Transverse colon (tissue), 4 donors: ENCODE measurements around the gene MEIS2. TPM values are rescaled to one million over a fixed set of nuclear protein-coding genes. Genes with fewer than 3 reads are reported as not detected.

Experiments
- DNase-seq: peaks from one replicate; pipeline ENCODE4 v3.0.0-alpha.2; 2019
- H3K27ac ChIP-seq, 4 donors: fragments of 200-600 bp; sonication (generic); 2 replicates each; pipeline ENCODE4 v1.5.1; 2016 to 2018; ENCODE audit warnings: inconsistent platforms in 4 of 4
- H3K27me3 ChIP-seq: fragments of 200-600 bp; sonication (generic); 2 replicates; pipeline ENCODE4 v1.5.1; 2017; ENCODE audit warnings: inconsistent platforms
- H3K36me3 ChIP-seq, 4 donors: fragments of 200-600 bp; sonication (generic); 2 replicates each; pipeline ENCODE4 v1.5.1; 2017 to 2019; ENCODE audit warnings: inconsistent platforms in 4 of 4
- H3K4me1 ChIP-seq, 4 donors: fragments of 200-600 bp; sonication (generic); 2 replicates each; pipeline ENCODE4 v1.5.1; 2017 to 2020; ENCODE audit warnings: inconsistent platforms in 4 of 4
- H3K4me3 ChIP-seq, 4 donors: fragments of 200-600 bp; sonication (generic); 1 replicate in 1 of 4; 2 replicates in 3 of 4; pipeline versions ENCODE4 v1.5.1 to v1.6.1; 2017 to 2019; ENCODE audit warnings: inconsistent platforms in 4 of 4
- H3K9me3 ChIP-seq, 2 donors: fragments of 200-600 bp; sonication (generic); 2 replicates each; pipeline ENCODE4 v1.5.1; 2017 to 2019; ENCODE audit warnings: inconsistent platforms in 2 of 2
- CTCF ChIP-seq, 5 experiments: fragments of 200-600 bp in 3 of 5; fragments of 450-650 bp in 2 of 5; sonication (generic) in 3 of 5; IDR thresholded peaks; 1 replicate in 2 of 5; 2 replicates in 3 of 5; pipeline ENCODE4 v1.5.1; 2016 to 2017; ENCODE audit warnings: antibody characterized with exemption in 5 of 5, inconsistent platforms in 3 of 5, mild to moderate bottlenecking in 2 of 5, moderate library complexity in 1 of 5
- EP300 ChIP-seq: sonication (generic); formaldehyde crosslinking; IDR thresholded peaks from one replicate; pipeline ENCODE4 v1.6.1; 2017; ENCODE audit warnings: antibody characterized with exemption, low read depth
- POLR2A ChIP-seq: fragments of 450-650 bp; IDR thresholded peaks from one replicate; pipeline ENCODE4 v1.6.1; 2016; ENCODE audit warnings: antibody characterized with exemption, mild to moderate bottlenecking, moderate library complexity
- POLR2AphosphoS5 ChIP-seq, 3 donors: sonication (generic); formaldehyde crosslinking; IDR thresholded peaks; one replicate each; pipeline ENCODE4 v1.6.1; 2016; ENCODE audit warnings: antibody characterized with exemption in 3 of 3
- WGBS, 2 donors: methylation state at CpG; one replicate each; pipeline ENCODE4 v1.1.5; 2018; ENCODE audit warnings: low coverage in 1 of 2; 5-methylcytosine and 5-hydroxymethylcytosine counted together
- in situ Hi-C, 4 donors: fragments of 200-750 bp; cut with MboI; loops; one replicate each; pipeline versions ENCODE4 v1.15.0 to v1.15.1; 2017; ENCODE audit warnings: low sequenced_read_pairs in 3 of 4, low pct_ligation_motif_present in 1 of 4, low pct_unique_long_range_greater_than_20kb in 1 of 4
- intact Hi-C: fragments of 100-400 bp; cut with DNase I; formaldehyde crosslinking; loops from one replicate; pipeline ENCODE4 v1.15.1; 2023; ENCODE audit warnings: low total_unique reads
- total RNA-seq, 4 donors: library from RNA; depleted of rRNA; stranded (reverse); fragments of >200 nt; gene quantifications; one replicate each; pipeline ENCODE4 v1.1.0, GENCODE V29; 2016

The MEIS2 gene
- total RNA-seq, 4 donors from 2014 or later: 16.5 to 43.4 (median 32.7) TPM

- Histone ChIP-seq H3K36me3 (no peaks in the 10 kb centered on the region), H3K9me3 (no peaks in the 10 kb centered on the region), H3K4me3 (no peak overlapping the region), H3K4me1 (peaks cover 0 to 10% (median 2%) of the 10 kb centered on the region in 4 donors), H3K27me3 (peaks cover 36% of the 10 kb centered on the region), H3K27ac (no peak overlapping the region)
- no peak for DNase-seq
- WGBS, 2 donors: 64 to 90% methylated on average over 3 of the region's 3 CpGs
- intact Hi-C loops (no loop called here), in situ Hi-C loops (loop anchor here in 2 of 4 donors (25.0 kb wide), 2 partner anchors 228 to 1603 kb away; no protein-coding TSS in a partner anchor)
- TF ChIP-seq POLR2AphosphoS5 (IDR thresholded peaks at IDR 0.05) (no peak), POLR2A (no peak), EP300 (no peak), CTCF (IDR thresholded peaks at IDR 0.05) (no peak)
These were observed 15.2 kb upstream of the MEIS2 start for GRCh38 chr15:37115538-37115937.

GRCh38 chr15:37112971-37113670 lies 12.8 kb upstream of the MEIS2 start:
- Histone ChIP-seq H3K9me3 (no peaks in the 10 kb centered on the region), H3K4me1 (peaks cover 0 to 15% (median 2%) of the 10 kb centered on the region in 4 donors), H3K4me3 (no peak overlapping the region), H3K27me3 (peaks cover 60% of the 10 kb centered on the region), H3K36me3 (no peaks in the 10 kb centered on the region), H3K27ac (peak overlapping the region; percentile 82 to 98 (median 90))
- TF ChIP-seq POLR2A: no peak
- no peak for TF ChIP-seq CTCF (IDR thresholded peaks at IDR 0.05)
- no peak for TF ChIP-seq POLR2AphosphoS5 (IDR thresholded peaks at IDR 0.05)
- TF ChIP-seq EP300: no peak
- DNase-seq: no peak
- intact Hi-C loops (no loop called here), in situ Hi-C loops (loop anchor here in 2 of 4 donors (25.0 kb wide), 2 partner anchors 226 to 1601 kb away; no protein-coding TSS in a partner anchor)
- 74 to 81% methylated on average over 5 of the region's 5 CpGs for WGBS, 2 donors

- 17 to 25% methylated on average over 3 to 4 of the region's 4 CpGs for WGBS, 2 donors
- no peaks in the 10 kb centered on the region for H3K9me3 ChIP-seq
- H3K36me3 ChIP-seq: no peaks in the 10 kb centered on the region
- in situ Hi-C loops: loop anchor here in 2 of 4 donors (25.0 kb wide), 2 partner anchors 225 to 1600 kb away; no protein-coding TSS in a partner anchor
- intact Hi-C loops: no loop called here
- DNase-seq: no peak
- TF ChIP-seq POLR2A: no peak
- no peak for TF ChIP-seq EP300
- TF ChIP-seq POLR2AphosphoS5 (IDR thresholded peaks at IDR 0.05): peak in 2 of 3 donors; percentile 20 to 23
- no peak for TF ChIP-seq CTCF (IDR thresholded peaks at IDR 0.05)
- H3K27ac ChIP-seq: peak overlapping the region; percentile 82 to 98 (median 90)
- H3K27me3 ChIP-seq: peaks cover 70% of the 10 kb centered on the region
- peaks cover 0 to 15% (median 2%) of the 10 kb centered on the region in 4 donors for H3K4me1 ChIP-seq
- no peak overlapping the region for H3K4me3 ChIP-seq
These were observed 11.8 kb upstream of the MEIS2 start for GRCh38 chr15:37112171-37112570.

- no peaks in the 10 kb centered on the region for H3K36me3 ChIP-seq
- in situ Hi-C loops (loop anchor here in 2 of 4 donors (25.0 kb wide), 2 partner anchors 224 to 1599 kb away; no protein-coding TSS in a partner anchor), intact Hi-C loops (no loop called here)
- peak overlapping the region in 1 of 4 donors; percentile 36 for H3K4me3 ChIP-seq
- H3K9me3 ChIP-seq: no peaks in the 10 kb centered on the region
- peak overlapping the region; percentile 82 to 98 (median 90) for H3K27ac ChIP-seq
- H3K27me3 ChIP-seq: peaks cover 78% of the 10 kb centered on the region
- DNase-seq: no peak
- peaks cover 0 to 15% (median 2%) of the 10 kb centered on the region in 4 donors for H3K4me1 ChIP-seq
- no peak for TF ChIP-seq POLR2A
- TF ChIP-seq CTCF (IDR thresholded peaks at IDR 0.05): no peak
- no peak for TF ChIP-seq EP300
- TF ChIP-seq POLR2AphosphoS5 (IDR thresholded peaks at IDR 0.05): no peak
- WGBS, 2 donors: 37 to 59% methylated on average over 3 of the region's 3 CpGs
These were observed 11.0 kb upstream of the MEIS2 start for GRCh38 chr15:37111427-37111717.
